Omental fat pad (tissue), 4 donors: ENCODE measurements around the gene NCOA7. TPM values are rescaled to one million over a fixed set of nuclear protein-coding genes. Genes with fewer than 3 reads are reported as not detected.
A peak's percentile ranks its signal among the peaks of the same experiment; 100 is the strongest.

Experiments used
- ATAC-seq: fragments of 150-250 bp; one replicate; pipeline ENCODE4 v1.9.1; 2016; ENCODE audit warnings: mild to moderate bottlenecking, moderate library complexity; ENCODE audit not compliant: low FRiP score
- DNase-seq: peaks from one replicate; pipeline ENCODE4 v3.0.0-alpha.2; 2019; ENCODE audit warnings: low spot score
- CTCF ChIP-seq, 3 donors: fragments of 450-650 bp; IDR thresholded peaks; one replicate each; pipeline ENCODE4 v1.5.1; 2016 to 2017; ENCODE audit warnings: antibody characterized with exemption in 3 of 3, mild to moderate bottlenecking in 3 of 3, moderate library complexity in 2 of 3
- total RNA-seq, 4 donors: library from RNA; depleted of rRNA; stranded (reverse); fragments of >200 nt; gene quantifications; one replicate each; pipeline ENCODE4 v1.1.0, GENCODE V29; 2016

Gene NCOA7
- total RNA-seq, 4 donors from 2014 or later: 35.3 to 137 (median 53.1) TPM

GRCh38 chr6:125855783-125856182, 65.0 kb downstream of the NCOA7 start:
- ATAC-seq (no peak), DNase-seq (no peak)
- TF ChIP-seq CTCF (IDR thresholded peaks at IDR 0.05): no peak

GRCh38 chr6:125857846-125858245, 67.1 kb downstream of the NCOA7 start:
- DNase-seq (no peak), ATAC-seq (no peak)
- TF ChIP-seq CTCF (IDR thresholded peaks at IDR 0.05): no peak

- DNase-seq (peak; percentile 41), ATAC-seq (peak; percentile 80)
- peak in 1 of 3 donors; percentile 65 for TF ChIP-seq CTCF (IDR thresholded peaks at IDR 0.05)
These were observed 67.9 kb downstream of the NCOA7 start for GRCh38 chr6:125858427-125859320.

GRCh38 chr6:125859727-125860126, 69.0 kb downstream of the NCOA7 start:
- ATAC-seq (peak; percentile 50), DNase-seq (no peak)
- no peak for TF ChIP-seq CTCF (IDR thresholded peaks at IDR 0.05)

- ATAC-seq: no peak
- DNase-seq: no peak
- TF ChIP-seq CTCF (IDR thresholded peaks at IDR 0.05): no peak
These were observed 72.3 kb downstream of the NCOA7 start for GRCh38 chr6:125863023-125863422.

GRCh38 chr6:125865015-125865414, 74.3 kb downstream of the NCOA7 start:
- ATAC-seq: no peak
- TF ChIP-seq CTCF (IDR thresholded peaks at IDR 0.05): no peak
- no peak for DNase-seq

- TF ChIP-seq CTCF (IDR thresholded peaks at IDR 0.05): no peak
These were observed 75.7 kb downstream of the NCOA7 start for GRCh38 chr6:125866433-125866832.

More at GRCh38 chr6:125866433-125866832, 75.7 kb downstream of the NCOA7 start:
- ATAC-seq: no peak
- DNase-seq: no peak
